A549 (cell line): Measurements from ENCODE around the gene DNAJC18.

Experiments used
- CBX8 ChIP-seq: fragments of 200-600 bp; sonication (generic); IDR thresholded peaks from 2 replicates; pipeline ENCODE4 v1.6.1; 2016
- JUN ChIP-seq, 2 experiments: fragments of >200 bp; sonication (Bioruptor Twin); formaldehyde crosslinking; IDR thresholded peaks; 2 replicates in 1 of 2; 3 replicates in 1 of 2; pipeline ENCODE4 v1.6.1; 2016 to 2017
- KDM5A ChIP-seq: fragments of 200-600 bp; sonication (generic); IDR thresholded peaks from 2 replicates; pipeline ENCODE4 v1.6.1; 2016; ENCODE audit warnings: antibody characterized with exemption, mild to moderate bottlenecking
- RARB ChIP-seq: fragments of 250-450 bp; sonication (Bioruptor Pico); IDR thresholded peaks from 2 replicates; pipeline ENCODE4 v1.8.0; 2021; ENCODE audit warnings: mild to moderate bottlenecking, moderate library complexity
- TF ChIP-seq, protein P1 (sequence below): fragments of 150-350 bp; IDR thresholded peaks from 2 replicates; pipeline ENCODE4 v1.6.1; 2014; ENCODE audit warnings: low read depth, mild to moderate bottlenecking, low read length
- TF ChIP-seq, protein P2 (sequence below): fragments of >200 bp; sonication (Bioruptor Twin); formaldehyde crosslinking; IDR thresholded peaks from 3 replicates; pipeline ENCODE4 v1.5.1; 2016

- TF ChIP-seq CBX8 (no peak), JUN (IDR thresholded peaks at IDR 0.05) (no peak), RARB (no peak), KDM5A (no peak)
- TF ChIP-seq, protein P1, sequence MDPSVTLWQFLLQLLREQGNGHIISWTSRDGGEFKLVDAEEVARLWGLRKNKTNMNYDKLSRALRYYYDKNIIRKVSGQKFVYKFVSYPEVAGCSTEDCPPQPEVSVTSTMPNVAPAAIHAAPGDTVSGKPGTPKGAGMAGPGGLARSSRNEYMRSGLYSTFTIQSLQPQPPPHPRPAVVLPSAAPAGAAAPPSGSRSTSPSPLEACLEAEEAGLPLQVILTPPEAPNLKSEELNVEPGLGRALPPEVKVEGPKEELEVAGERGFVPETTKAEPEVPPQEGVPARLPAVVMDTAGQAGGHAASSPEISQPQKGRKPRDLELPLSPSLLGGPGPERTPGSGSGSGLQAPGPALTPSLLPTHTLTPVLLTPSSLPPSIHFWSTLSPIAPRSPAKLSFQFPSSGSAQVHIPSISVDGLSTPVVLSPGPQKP = no peak
- TF ChIP-seq, protein P2, sequence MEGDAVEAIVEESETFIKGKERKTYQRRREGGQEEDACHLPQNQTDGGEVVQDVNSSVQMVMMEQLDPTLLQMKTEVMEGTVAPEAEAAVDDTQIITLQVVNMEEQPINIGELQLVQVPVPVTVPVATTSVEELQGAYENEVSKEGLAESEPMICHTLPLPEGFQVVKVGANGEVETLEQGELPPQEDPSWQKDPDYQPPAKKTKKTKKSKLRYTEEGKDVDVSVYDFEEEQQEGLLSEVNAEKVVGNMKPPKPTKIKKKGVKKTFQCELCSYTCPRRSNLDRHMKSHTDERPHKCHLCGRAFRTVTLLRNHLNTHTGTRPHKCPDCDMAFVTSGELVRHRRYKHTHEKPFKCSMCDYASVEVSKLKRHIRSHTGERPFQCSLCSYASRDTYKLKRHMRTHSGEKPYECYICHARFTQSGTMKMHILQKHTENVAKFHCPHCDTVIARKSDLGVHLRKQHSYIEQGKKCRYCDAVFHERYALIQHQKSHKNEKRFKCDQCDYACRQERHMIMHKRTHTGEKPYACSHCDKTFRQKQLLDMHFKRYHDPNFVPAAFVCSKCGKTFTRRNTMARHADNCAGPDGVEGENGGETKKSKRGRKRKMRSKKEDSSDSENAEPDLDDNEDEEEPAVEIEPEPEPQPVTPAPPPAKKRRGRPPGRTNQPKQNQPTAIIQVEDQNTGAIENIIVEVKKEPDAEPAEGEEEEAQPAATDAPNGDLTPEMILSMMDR = no peak
Observed at GRCh38 chr5:139383993-139384590, 55.2 kb downstream of the DNAJC18 start.
